Gastrocnemius medialis (tissue), 4 donors: ENCODE results near the gene GAB1. TPM values are rescaled to one million over a fixed set of nuclear protein-coding genes. Genes with fewer than 3 reads are reported as not detected.

Experiments used
- ATAC-seq, 2 donors: fragments of 150-250 bp; one replicate each; pipeline ENCODE4 v1.9.1; 2016
- DNase-seq, 2 donors: peaks; one replicate each; pipeline ENCODE4 v3.0.0-alpha.2; 2019
- H3K27ac ChIP-seq, 4 donors: fragments of 200-600 bp; sonication (generic); 1 replicate in 1 of 4; 2 replicates in 3 of 4; pipeline ENCODE4 v1.5.1; 2016 to 2018; ENCODE audit warnings: mild to moderate bottlenecking in 2 of 4, moderate library complexity in 1 of 4
- H3K27me3 ChIP-seq, 3 donors: fragments of 200-600 bp; sonication (generic) in 2 of 3; 1 replicate in 1 of 3; 2 replicates in 2 of 3; pipeline versions ENCODE4 v1.5.1 to v1.6.0; 2016 to 2019; ENCODE audit warnings: mild to moderate bottlenecking in 1 of 3, moderate library complexity in 1 of 3
- H3K36me3 ChIP-seq, 2 donors: fragments of 200-600 bp; sonication (generic) in 1 of 2; one replicate each; pipeline ENCODE4 v1.5.1; 2017 to 2018
- H3K4me1 ChIP-seq, 2 donors: fragments of 200-600 bp; sonication (generic) in 1 of 2; one replicate each; pipeline ENCODE4 v1.5.1; 2016 to 2017; ENCODE audit warnings: mild to moderate bottlenecking in 2 of 2
- H3K4me3 ChIP-seq, 4 donors: fragments of 200-600 bp; sonication (generic) in 3 of 4; 1 replicate in 1 of 4; 2 replicates in 3 of 4; pipeline ENCODE4 v1.5.1; 2016 to 2019; ENCODE audit warnings: mild to moderate bottlenecking in 2 of 4
- H3K9me3 ChIP-seq, 3 donors: fragments of 200-600 bp; sonication (generic) in 2 of 3; 1 replicate in 1 of 3; 2 replicates in 2 of 3; pipeline ENCODE4 v1.5.1; 2016 to 2019
- CTCF ChIP-seq, 5 experiments: fragments of 450-650 bp in 3 of 5; fragments of 200-600 bp in 2 of 5; sonication (generic) in 2 of 5; IDR thresholded peaks in 4 of 5; conservative IDR thresholded peaks in 1 of 5; 1 replicate in 4 of 5; 2 replicates in 1 of 5; pipeline ENCODE4 v1.5.1; 2016 to 2019; ENCODE audit warnings: antibody characterized with exemption in 5 of 5, mild to moderate bottlenecking in 3 of 5, moderate library complexity in 3 of 5
- POLR2A ChIP-seq, 2 donors: fragments of 450-650 bp; IDR thresholded peaks; one replicate each; pipeline ENCODE4 v1.6.1; 2017; ENCODE audit warnings: antibody characterized with exemption in 2 of 2, mild to moderate bottlenecking in 2 of 2, moderate library complexity in 2 of 2
- in situ Hi-C, 4 donors: fragments of 200-750 bp; cut with MboI; loops; one replicate each; pipeline versions ENCODE4 v1.15.0 to v1.8.0; 2017; ENCODE audit warnings: low sequenced_read_pairs in 4 of 4
- intact Hi-C: fragments of 100-400 bp; cut with DNase I; formaldehyde crosslinking; loops from one replicate; pipeline ENCODE4 v1.15.1; 2023; ENCODE audit warnings: low total_unique reads
- total RNA-seq, 4 donors: library from RNA; depleted of rRNA; stranded (reverse); fragments of >200 nt; gene quantifications; one replicate each; pipeline versions ENCODE4 v1.1.0 to v1.2.3, GENCODE V29; 2016

Gene GAB1
- total RNA-seq, 4 donors from 2014 or later = 11.4 to 27.9 (median 26.6) TPM

- DNase-seq = no peak
- Histone ChIP-seq H3K27ac (peak overlapping the region; percentile 91 to 96 (median 94)), H3K9me3 (no peaks in the 10 kb centered on the region), H3K4me3 (peak overlapping the region; percentile 77 to 92 (median 86)), H3K36me3 (peaks cover 0 to 8% of the 10 kb centered on the region in 2 donors), H3K27me3 (no peaks in the 10 kb centered on the region), H3K4me1 (peaks cover 43 to 46% of the 10 kb centered on the region in 2 donors)
- TF ChIP-seq CTCF (IDR thresholded peaks at IDR 0.05 in 4 of 5, conservative IDR thresholded peaks at IDR 0.05 in 1 of 5) (no peak), POLR2A (IDR thresholded peaks at IDR 0.05) (no peak)
- in situ Hi-C loops = loop anchor here in 1 of 4 donors (10.0 kb wide), 1 partner anchor 139 kb away; no protein-coding TSS in a partner anchor
- ATAC-seq = no peak
- intact Hi-C loops = loop anchor here (5.0 to 10.0 kb wide), 2 partner anchors 112 to 1581 kb away; partner anchors contain the start of genes ABCE1 and ANAPC10
Observed at GRCh38 chr4:143514169-143514495, 177.5 kb downstream of the GAB1 start.

GRCh38 chr4:143514497-143514896 lies 177.8 kb downstream of the GAB1 start:
- peak in 1 of 2 donors; percentile 35 for DNase-seq
- no peaks in the 10 kb centered on the region for H3K27me3 ChIP-seq
- H3K4me3 ChIP-seq = peak overlapping the region; percentile 77 to 92 (median 86)
- peaks cover 0 to 11% of the 10 kb centered on the region in 2 donors for H3K36me3 ChIP-seq
- no peaks in the 10 kb centered on the region for H3K9me3 ChIP-seq
- peak in 1 of 2 donors; percentile 13 for ATAC-seq
- in situ Hi-C loops = loop anchor here in 1 of 4 donors (10.0 kb wide), 1 partner anchor 140 kb away; no protein-coding TSS in a partner anchor
- peaks cover 46 to 49% of the 10 kb centered on the region in 2 donors for H3K4me1 ChIP-seq
- peak overlapping the region; percentile 91 to 96 (median 94) for H3K27ac ChIP-seq
- intact Hi-C loops = loop anchor here (5.0 to 10.0 kb wide), 2 partner anchors 112 to 1580 kb away; partner anchors contain the start of genes ABCE1 and ANAPC10
- TF ChIP-seq CTCF (IDR thresholded peaks at IDR 0.05 in 4 of 5, conservative IDR thresholded peaks at IDR 0.05 in 1 of 5) (no peak), POLR2A (IDR thresholded peaks at IDR 0.05) (no peak)

GRCh38 chr4:143514901-143515300 lies 178.2 kb downstream of the GAB1 start:
- no peak for TF ChIP-seq CTCF (IDR thresholded peaks at IDR 0.05 in 4 of 5, conservative IDR thresholded peaks at IDR 0.05 in 1 of 5)
- H3K27me3 ChIP-seq = no peaks in the 10 kb centered on the region
- H3K9me3 ChIP-seq = no peaks in the 10 kb centered on the region
- H3K4me1 ChIP-seq = peaks cover 50 to 51% of the 10 kb centered on the region in 2 donors
- ATAC-seq (no peak), DNase-seq (no peak)
- H3K27ac ChIP-seq = peak overlapping the region; percentile 91 to 96 (median 94)
- peak overlapping the region; percentile 77 to 92 (median 86) for H3K4me3 ChIP-seq
- peaks cover 0 to 15% of the 10 kb centered on the region in 2 donors for H3K36me3 ChIP-seq
- in situ Hi-C loops = loop anchor here in 1 of 4 donors (10.0 kb wide), 1 partner anchor 140 kb away; no protein-coding TSS in a partner anchor
- intact Hi-C loops = loop anchor here (5.0 to 10.0 kb wide), 2 partner anchors 113 to 1580 kb away; partner anchors contain the start of genes ABCE1 and ANAPC10

- H3K36me3 ChIP-seq = peaks cover 0 to 17% of the 10 kb centered on the region in 2 donors
- peak overlapping the region in 2 of 4 donors; percentile 77 to 89 for H3K4me3 ChIP-seq
- ATAC-seq (no peak), DNase-seq (no peak)
- no peaks in the 10 kb centered on the region for H3K27me3 ChIP-seq
- in situ Hi-C loops = loop anchor here in 1 of 4 donors (10.0 kb wide), 1 partner anchor 141 kb away; no protein-coding TSS in a partner anchor
- H3K4me1 ChIP-seq = peaks cover 50 to 51% of the 10 kb centered on the region in 2 donors
- no peak for TF ChIP-seq POLR2A (IDR thresholded peaks at IDR 0.05)
- no peak for TF ChIP-seq CTCF (IDR thresholded peaks at IDR 0.05 in 4 of 5, conservative IDR thresholded peaks at IDR 0.05 in 1 of 5)
- intact Hi-C loops = loop anchor here (10.0 kb wide), 1 partner anchor 1579 kb away; the partner anchor contains the start of genes ABCE1 and ANAPC10
- peak overlapping the region; percentile 91 to 96 (median 94) for H3K27ac ChIP-seq
- no peaks in the 10 kb centered on the region for H3K9me3 ChIP-seq
Observed at GRCh38 chr4:143515905-143516304, 179.2 kb downstream of the GAB1 start.
